K562 (cell line): ENCODE results near the gene AMPD3. TPM values are rescaled to one million over a fixed set of nuclear protein-coding genes. Genes with fewer than 3 reads are reported as not detected.

ENCODE experiments used
- ARID1B ChIP-seq: fragments of 450-650 bp; IDR thresholded peaks from 2 replicates; pipeline ENCODE4 v1.6.1; 2016; ENCODE audit warnings: antibody characterized with exemption, mild to moderate bottlenecking, inconsistent platforms
- CHD2 ChIP-seq: IDR thresholded peaks from 2 replicates; pipeline ENCODE4 v1.6.1; 2011; ENCODE audit warnings: low read depth, low read length
- CREM ChIP-seq: IDR thresholded peaks from 2 replicates; pipeline ENCODE4 v1.6.1; 2014; ENCODE audit warnings: antibody characterized with exemption, low read depth
- CTCF ChIP-seq, 3 experiments: IDR thresholded peaks in 2 of 3; conservative IDR thresholded peaks in 1 of 3; 2 replicates each; pipeline ENCODE4 v1.5.1; 2011 to 2012; ENCODE audit warnings: low read length in 3 of 3, mild to moderate bottlenecking in 3 of 3, control low read depth in 2 of 3, improper control_type of control experiment in 1 of 3, inconsistent platforms in 1 of 3, low read depth in 1 of 3, mixed read lengths in 1 of 3, moderate library complexity in 1 of 3; ENCODE audit not compliant: insufficient read depth in 2 of 3
- DLX4 ChIP-seq: fragments of 250-450 bp; sonication (Bioruptor Pico); IDR thresholded peaks from 2 replicates; pipeline ENCODE4 v1.6.1; 2021; ENCODE audit warnings: mild to moderate bottlenecking
- EHMT2 ChIP-seq: fragments of 450-650 bp; IDR thresholded peaks from 2 replicates; pipeline ENCODE4 v1.6.1; 2018; ENCODE audit warnings: antibody characterized with exemption
- EP300 ChIP-seq: IDR thresholded peaks from 2 replicates; pipeline ENCODE4 v1.6.1; 2012; ENCODE audit warnings: low read length, improper control_type of control experiment
- ERF ChIP-seq: fragments of 450-650 bp; formaldehyde crosslinking; IDR thresholded peaks from 2 replicates; pipeline ENCODE4 v1.4.0; 2020; ENCODE audit warnings: mild to moderate bottlenecking, mixed read lengths
- ESRRB ChIP-seq: fragments of 250-450 bp; sonication (Bioruptor Pico); IDR thresholded peaks from 2 replicates; pipeline ENCODE4 v1.5.0; 2020; ENCODE audit warnings: mild to moderate bottlenecking, moderate library complexity, borderline replicate concordance
- KDM1A ChIP-seq, 2 experiments: fragments of 450-650 bp; IDR thresholded peaks; 2 replicates each; pipeline ENCODE4 v1.6.1; 2016; ENCODE audit warnings: mild to moderate bottlenecking in 2 of 2
- MEF2D ChIP-seq: conservative IDR thresholded peaks from 2 replicates; pipeline ENCODE4 v1.6.1; 2016; ENCODE audit warnings: low read depth, missing genetic modification characterization, missing compliant biosample characterization
- NRF1 ChIP-seq, 2 experiments: fragments of 450-650 bp; IDR thresholded peaks in 1 of 2; conservative IDR thresholded peaks in 1 of 2; 2 replicates each; pipeline ENCODE4 v1.6.1; 2014; ENCODE audit warnings: mild to moderate bottlenecking in 2 of 2
- PRDM10 ChIP-seq: fragments of 450-650 bp; IDR thresholded peaks from 2 replicates; pipeline ENCODE4 v1.6.1; 2018; ENCODE audit not compliant: partially characterized antibody
- PRMT5 ChIP-seq: sonication (generic); formaldehyde crosslinking; IDR thresholded peaks from 2 replicates; pipeline ENCODE4 v1.5.0; 2020; ENCODE audit warnings: missing genetic modification reagents
- RFX7 ChIP-seq: fragments of 250-450 bp; sonication (Bioruptor Pico); IDR thresholded peaks from 2 replicates; pipeline ENCODE4 v1.5.1; 2021; ENCODE audit warnings: mild to moderate bottlenecking
- SRSF9 ChIP-seq: fragments of 200-400 bp; formaldehyde crosslinking; IDR thresholded peaks from 2 replicates; pipeline ENCODE4 v1.6.1; 2017; ENCODE audit warnings: low read depth, low read length, borderline replicate concordance
- TAF15 ChIP-seq: fragments of 200-400 bp; formaldehyde crosslinking; IDR thresholded peaks from 2 replicates; pipeline ENCODE4 v1.6.1; 2017; ENCODE audit warnings: mild to moderate bottlenecking, low read depth, low read length, moderate library complexity
- ZBTB1 ChIP-seq: sonication (generic); formaldehyde crosslinking; IDR thresholded peaks from 2 replicates; pipeline ENCODE4 v1.8.1; 2023; ENCODE audit warnings: missing genetic modification reagents, low read depth, mild to moderate bottlenecking, borderline replicate concordance
- ZNF134 ChIP-seq: fragments of 250-450 bp; sonication (Bioruptor Pico); conservative IDR thresholded peaks from 2 replicates; pipeline ENCODE4 v1.4.0; 2020
- ZNF217 ChIP-seq: sonication (generic); formaldehyde crosslinking; IDR thresholded peaks from 2 replicates; pipeline ENCODE4 v1.8.0; 2022; ENCODE audit warnings: mild to moderate bottlenecking, missing genetic modification reagents
- ZNF224 ChIP-seq: sonication (generic); formaldehyde crosslinking; IDR thresholded peaks from 2 replicates; pipeline ENCODE4 v1.8.0; 2022; ENCODE audit warnings: mild to moderate bottlenecking, missing genetic modification reagents
- polyA plus RNA-seq, 8 experiments: library from polyadenylated mRNA; depleted of rRNA in 4 of 8; stranded (reverse) in 5 of 8; unstranded in 3 of 8; fragments of >200 nt; fragmentation: Nextera tagmentation in 2 of 8; fragmentation: Illumina TruSeq in 1 of 8; extraction: Ambion mirVana in 2 of 8; extraction: Trizol in 1 of 8; gene quantifications; 2 replicates each; pipeline versions ENCODE4 v1.2.1 to v1.2.3, GENCODE V29; 2011 to 2014; ENCODE audit warnings: inconsistent platforms in 1 of 8, missing spikeins in 1 of 8
- total RNA-seq, 7 experiments: library from RNA; depleted of rRNA in 6 of 7; stranded (reverse); fragments of >200 nt in 6 of 7; fragmentation: Illumina TruSeq in 2 of 7; extraction: Trizol in 2 of 7; gene quantifications; 2 replicates each; pipeline versions ENCODE4 v1.2.1 to v1.2.3, GENCODE V29; 2011 to 2021; ENCODE audit warnings: low replicate concordance in 1 of 7
- TF ChIP-seq, protein P1 (sequence below): IDR thresholded peaks from 2 replicates; pipeline ENCODE4 v1.6.1; 2014; ENCODE audit warnings: antibody characterized with exemption

AMPD3 gene
- total and polyA plus RNA-seq, 9 of the 15 experiments (the other 6 are each of a cell fraction or from before 2014, with no cell fraction given), result 4.4 to 23.6 (median 11.2) TPM

DNA sequence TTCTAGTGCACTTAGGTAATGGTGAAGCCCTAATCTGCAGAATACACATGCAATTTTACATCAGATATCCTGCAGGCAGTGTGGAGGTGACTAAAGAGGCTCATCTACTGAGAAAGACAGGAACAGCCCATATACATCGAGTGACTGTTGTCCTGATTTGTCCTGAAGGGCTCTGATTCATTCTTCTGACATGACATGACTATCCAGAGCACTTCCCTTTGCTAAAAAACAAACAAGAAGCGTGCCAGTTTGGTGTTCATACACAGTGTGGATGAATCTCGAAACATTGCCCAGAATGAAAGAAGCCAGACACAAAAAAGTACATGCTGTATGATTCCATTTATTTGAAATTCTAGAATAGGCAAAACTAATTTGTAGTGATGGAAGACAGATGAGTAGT lies 48.0 kb upstream of the AMPD3 start (continued):
- TF ChIP-seq SRSF9 (no peak), ESRRB (CRISPR knock-in tag) (no peak), NRF1 (conservative IDR thresholded peaks at IDR 0.05 in 1 of 2, IDR thresholded peaks at IDR 0.05 in 1 of 2) (no peak), KDM1A (IDR thresholded peaks at IDR 0.05) (peak; percentile 98 to 99), ZNF224 (CRISPR knock-in tag) (no peak), PRDM10 (no peak), ZNF217 (CRISPR knock-in tag) (no peak), CHD2 (no peak), ARID1B (peak; percentile 82), ZNF134 (CRISPR knock-in tag) (no peak), RFX7 (CRISPR knock-in tag) (no peak), CTCF (IDR thresholded peaks at IDR 0.05 in 2 of 3, conservative IDR thresholded peaks at IDR 0.05 in 1 of 3; ENCODE audit: insufficient read depth in 2 of 3, low read depth in 1 of 3, low read length in 3 of 3) (no peak), ERF (no peak), CREM (peak; percentile 5; the same call in 1 of the 2 replicates), TAF15 (no peak), PRMT5 (CRISPR knock-in tag) (no peak), DLX4 (no peak), EHMT2 (no peak), MEF2D (tag) (no peak), ZBTB1 (CRISPR knock-in tag) (no peak), EP300 (peak; percentile 54)
- TF ChIP-seq, protein P1, sequence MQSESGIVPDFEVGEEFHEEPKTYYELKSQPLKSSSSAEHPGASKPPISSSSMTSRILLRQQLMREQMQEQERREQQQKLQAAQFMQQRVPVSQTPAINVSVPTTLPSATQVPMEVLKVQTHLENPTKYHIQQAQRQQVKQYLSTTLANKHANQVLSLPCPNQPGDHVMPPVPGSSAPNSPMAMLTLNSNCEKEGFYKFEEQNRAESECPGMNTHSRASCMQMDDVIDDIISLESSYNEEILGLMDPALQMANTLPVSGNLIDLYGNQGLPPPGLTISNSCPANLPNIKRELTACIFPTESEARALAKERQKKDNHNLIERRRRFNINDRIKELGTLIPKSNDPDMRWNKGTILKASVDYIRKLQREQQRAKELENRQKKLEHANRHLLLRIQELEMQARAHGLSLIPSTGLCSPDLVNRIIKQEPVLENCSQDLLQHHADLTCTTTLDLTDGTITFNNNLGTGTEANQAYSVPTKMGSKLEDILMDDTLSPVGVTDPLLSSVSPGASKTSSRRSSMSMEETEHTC, result no peak
